ENCODE measurements around the gene SCN8A.

GRCh38 chr12:51589557-51590176 lies 1.4 kb upstream of the SCN8A start:
- no peak for TF ChIP-seq E2F6 (IDR thresholded peaks at IDR 0.05; ENCODE audit: borderline replicate concordance, low read depth)
- no peak for TF ChIP-seq CHD4 (IDR thresholded peaks at IDR 0.05; ENCODE audit: borderline replicate concordance)
- no peak for TF ChIP-seq CTCF (IDR thresholded peaks at IDR 0.05)
- no peak for TF ChIP-seq RFX5 (IDR thresholded peaks at IDR 0.05)
- no peak for TF ChIP-seq NR3C1 (IDR thresholded peaks at IDR 0.05)
- no peak for TF ChIP-seq KDM1A (IDR thresholded peaks at IDR 0.05; ENCODE audit: low read depth)
- TF ChIP-seq JUNB (IDR thresholded peaks at IDR 0.05) = no peak
- no peak for TF ChIP-seq POLR2A (IDR thresholded peaks at IDR 0.05; ENCODE audit: low read length)
- no peak for TF ChIP-seq RNF2 (IDR thresholded peaks at IDR 0.05; ENCODE audit: borderline replicate concordance, low read depth)
- TF ChIP-seq MAX (IDR thresholded peaks at IDR 0.05) = no peak

Measured in A549 (cell line).